HEK293 (cell line): Measurements from ENCODE around the gene DAAM1.
A peak's percentile ranks its signal among the peaks of the same experiment; 100 is the strongest.

Experiments used
- ATF2 ChIP-seq: fragments of 450-650 bp; formaldehyde crosslinking; IDR thresholded peaks from 2 replicates; pipeline ENCODE4 v1.5.1; 2016; ENCODE audit warnings: missing biosample characterization, missing genetic modification characterization, low read depth
- CTCF ChIP-seq: fragments of 450-650 bp; formaldehyde crosslinking; IDR thresholded peaks from 2 replicates; pipeline ENCODE4 v1.5.1; 2016; ENCODE audit warnings: missing biosample characterization, missing genetic modification characterization
- FEZF1 ChIP-seq: fragments of 450-650 bp; formaldehyde crosslinking; IDR thresholded peaks from 2 replicates; pipeline ENCODE4 v1.5.1; 2016; ENCODE audit warnings: missing biosample characterization, missing genetic modification characterization
- KLF16 ChIP-seq: fragments of 450-650 bp; formaldehyde crosslinking; IDR thresholded peaks from 2 replicates; pipeline ENCODE4 v1.5.1; 2017; ENCODE audit warnings: missing biosample characterization, missing genetic modification characterization
- SETDB1 ChIP-seq: IDR thresholded peaks from one replicate; pipeline ENCODE4 v1.6.1; 2017; ENCODE audit warnings: mild to moderate bottlenecking, low read length, moderate library complexity, mixed read lengths; ENCODE audit not compliant: insufficient read length
- ZBTB10 ChIP-seq: fragments of 450-650 bp; formaldehyde crosslinking; IDR thresholded peaks from 2 replicates; pipeline ENCODE4 v1.5.1; 2016; ENCODE audit warnings: missing biosample characterization, missing genetic modification characterization
- ZBTB49 ChIP-seq: fragments of 450-650 bp; formaldehyde crosslinking; IDR thresholded peaks from 2 replicates; pipeline ENCODE4 v1.5.1; 2016; ENCODE audit warnings: missing biosample characterization, missing genetic modification characterization, low read depth
- ZNF121 ChIP-seq: fragments of 450-650 bp; formaldehyde crosslinking; IDR thresholded peaks from 2 replicates; pipeline ENCODE4 v1.5.1; 2016; ENCODE audit warnings: missing biosample characterization, missing genetic modification characterization
- ZNF157 ChIP-seq: fragments of 450-650 bp; formaldehyde crosslinking; IDR thresholded peaks from 2 replicates; pipeline ENCODE4 v1.5.1; 2016; ENCODE audit warnings: missing biosample characterization, missing genetic modification characterization
- ZNF654 ChIP-seq: fragments of 450-650 bp; formaldehyde crosslinking; IDR thresholded peaks from 2 replicates; pipeline ENCODE4 v1.5.1; 2016; ENCODE audit warnings: low read depth, missing biosample characterization, missing genetic modification characterization

GRCh38 chr14:59391388-59391787, 202.9 kb downstream of the DAAM1 start:
- no peak for TF ChIP-seq ATF2
- TF ChIP-seq FEZF1 (tag by site-specific recombination): no peak
- TF ChIP-seq ZBTB49 (tag by site-specific recombination): no peak
- no peak for TF ChIP-seq CTCF (tag by site-specific recombination)
- TF ChIP-seq KLF16: no peak
- no peak for TF ChIP-seq ZNF121 (tag by site-specific recombination)
- peak; percentile 5; the same call in 1 of the 2 replicates for TF ChIP-seq ZNF654 (tag by site-specific recombination)
- TF ChIP-seq SETDB1: no peak
- TF ChIP-seq ZBTB10 (tag by site-specific recombination): no peak
- TF ChIP-seq ZNF157 (tag by site-specific recombination): no peak
